DMS153 treated with DMSO at 0.1 percent for 48 hours (cell line): ENCODE data around the gene PPM1H.
A peak's percentile ranks its signal among the peaks of the same experiment; 100 is the strongest.

Source experiments
- DNase-seq: peaks from one replicate; lab custom pipeline; 2025; ENCODE audit not compliant: unreplicated experiment; lab: John Stamatoyannopoulos, UW

PPM1H gene

GRCh38 chr12:62801796-62802195 is 133.2 kb downstream of the PPM1H start:
- DNase-seq: no peak

- no peak for DNase-seq
Measured at GRCh38 chr12:62800707-62801400, 134.1 kb downstream of the PPM1H start.

DNA sequence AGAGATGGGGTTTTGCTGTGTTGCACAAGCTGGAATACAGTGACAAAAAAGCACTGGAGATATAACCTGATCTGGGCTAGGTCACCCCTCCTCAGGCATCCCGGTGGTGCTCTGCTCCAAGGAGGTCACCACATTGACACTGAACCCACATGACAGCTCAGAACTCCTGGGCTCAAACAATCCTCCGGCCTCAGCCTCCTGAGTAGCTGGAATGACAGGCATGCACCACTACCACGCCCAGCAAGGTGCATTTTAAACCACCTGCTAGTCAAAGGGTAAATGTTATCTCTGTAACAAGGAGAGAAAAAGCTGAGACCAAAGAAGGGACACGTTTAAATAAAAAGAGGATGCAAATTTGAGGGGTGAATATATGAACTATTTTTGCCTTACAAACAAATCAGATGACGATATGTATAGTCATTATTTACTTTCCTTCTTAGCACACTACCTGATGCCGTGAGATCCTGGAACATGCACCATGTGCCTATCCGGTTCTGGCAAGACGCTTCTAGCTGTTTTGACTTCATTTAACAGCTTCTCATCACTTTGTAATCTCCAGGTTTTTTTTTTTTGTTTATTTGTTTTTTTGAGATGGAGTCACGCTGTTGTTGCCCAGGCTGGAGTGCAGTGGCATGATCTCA is 135.1 kb downstream of the PPM1H start:
- DNase-seq: no peak

GRCh38 chr12:62799126-62799736 is 135.7 kb downstream of the PPM1H start:
- peak; percentile 45 for DNase-seq

GRCh38 chr12:62794218-62794583 is 140.7 kb downstream of the PPM1H start:
- DNase-seq: no peak

- DNase-seq: peak; percentile 50
Measured at GRCh38 chr12:62793256-62794217, 141.4 kb downstream of the PPM1H start.

- no peak for DNase-seq
Measured at GRCh38 chr12:62792236-62792870, 142.6 kb downstream of the PPM1H start.

GRCh38 chr12:62789851-62790250 is 145.1 kb downstream of the PPM1H start:
- no peak for DNase-seq

GRCh38 chr12:62787611-62788010 is 147.3 kb downstream of the PPM1H start:
- DNase-seq: no peak

DNA sequence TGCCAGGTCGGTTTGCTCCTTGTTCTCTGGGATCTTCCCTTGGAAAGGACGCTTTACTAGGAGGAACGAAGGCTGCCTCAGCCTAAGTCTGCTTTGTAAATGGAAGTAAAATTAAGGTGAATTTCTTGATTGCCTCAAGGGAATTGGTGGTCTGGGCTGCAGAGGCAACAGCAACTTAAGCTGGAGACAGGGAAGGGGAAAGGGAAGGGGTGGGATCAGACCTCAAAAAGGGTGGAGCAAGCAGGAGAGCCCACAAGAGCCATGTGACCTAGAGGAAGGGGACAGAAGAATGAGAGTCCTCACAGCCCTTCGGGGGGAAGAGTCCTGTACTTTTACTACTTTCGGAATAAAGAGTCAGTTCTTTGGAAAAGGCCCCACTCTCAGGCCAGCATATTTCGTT is 147.9 kb downstream of the PPM1H start:
- no peak for DNase-seq

DNA sequence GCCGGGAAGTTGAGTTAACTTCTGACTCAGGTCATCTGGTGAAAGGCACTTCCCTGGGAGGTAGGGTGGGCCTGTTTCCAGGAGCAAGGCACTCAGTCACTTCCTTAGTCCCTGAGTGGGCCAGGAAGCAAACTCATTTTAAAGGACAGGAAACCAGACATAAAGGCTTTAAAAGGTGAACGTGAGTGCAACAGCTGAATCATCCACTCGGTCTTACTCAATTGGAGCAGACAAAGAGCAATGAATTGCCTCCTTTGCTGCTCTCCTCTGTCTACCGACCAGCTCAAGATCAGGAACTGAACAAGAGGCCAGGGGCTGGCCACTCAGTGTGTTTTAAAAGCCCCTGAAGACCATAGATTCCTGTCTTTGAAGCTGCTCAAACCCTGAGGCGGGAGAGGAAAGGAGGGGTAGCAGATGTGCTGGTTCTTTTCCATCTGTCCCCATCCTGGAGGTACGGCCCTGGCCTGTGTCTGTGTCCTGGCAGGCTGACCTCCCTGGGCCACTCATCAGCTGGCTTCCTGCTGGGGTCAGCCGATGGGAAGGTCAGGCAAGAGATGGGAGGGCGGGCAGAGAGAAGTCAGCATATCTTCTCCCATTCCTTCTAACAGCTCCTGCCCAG is 148.9 kb downstream of the PPM1H start:
- DNase-seq: peak; percentile 40

- DNase-seq: no peak
Measured at GRCh38 chr12:62784576-62784975, 150.4 kb downstream of the PPM1H start.

GRCh38 chr12:62783881-62784280 is 151.1 kb downstream of the PPM1H start:
- no peak for DNase-seq

DNA sequence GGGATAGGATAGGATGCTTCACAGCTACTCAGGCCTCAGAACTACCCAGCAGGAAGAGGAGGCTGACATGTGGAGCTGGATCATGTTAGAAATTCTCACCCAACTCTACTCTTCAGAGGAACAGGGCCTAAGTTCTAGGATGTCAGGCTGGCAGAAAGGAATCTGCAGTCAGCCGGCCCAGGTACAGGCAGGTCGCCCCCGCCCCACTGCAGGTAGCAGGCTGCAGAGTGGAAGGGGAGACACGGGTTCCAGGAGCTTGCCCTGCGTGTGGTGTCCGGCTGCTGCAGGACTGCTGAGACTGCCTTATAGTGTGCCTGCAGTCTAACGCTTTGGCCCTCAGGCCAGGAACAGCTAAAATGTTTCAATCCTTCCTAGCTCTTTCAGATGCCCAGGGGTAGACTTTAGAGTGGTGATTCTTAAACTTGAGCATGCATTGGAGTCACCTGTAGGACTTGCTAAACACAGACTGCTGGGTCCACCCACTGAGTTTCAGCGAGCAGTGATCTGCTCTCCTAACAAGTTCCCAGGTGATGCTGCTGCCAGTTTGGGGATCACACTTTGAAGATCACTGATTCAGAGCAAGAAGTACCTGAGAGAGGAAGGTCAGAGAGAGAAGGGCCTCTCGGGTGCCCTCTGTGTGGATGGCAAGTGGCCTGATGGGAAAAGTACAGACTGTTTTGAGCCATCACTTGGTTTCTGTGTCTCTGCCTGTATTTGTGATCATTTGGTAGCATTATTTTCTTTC is 153.6 kb downstream of the PPM1H start:
- DNase-seq: no peak

DNA sequence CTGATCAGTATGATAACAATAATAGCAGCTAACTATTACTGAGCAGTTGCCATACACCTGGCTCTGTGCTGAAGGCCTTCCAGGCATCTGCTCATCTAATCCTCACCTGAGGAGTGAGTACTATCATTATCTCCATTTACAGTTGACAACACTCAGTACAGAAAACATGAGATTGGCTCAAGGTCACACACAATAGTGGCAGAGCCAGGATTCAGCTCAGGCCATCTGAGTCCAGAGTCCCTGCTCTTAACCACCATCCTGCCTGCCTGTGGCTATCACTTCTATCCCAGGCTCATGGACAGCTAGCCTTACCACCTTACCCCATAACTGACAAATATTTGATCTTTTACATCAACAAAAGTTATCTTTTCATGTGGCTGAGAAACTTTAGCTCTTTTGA is 155.5 kb downstream of the PPM1H start:
- no peak for DNase-seq

DNA sequence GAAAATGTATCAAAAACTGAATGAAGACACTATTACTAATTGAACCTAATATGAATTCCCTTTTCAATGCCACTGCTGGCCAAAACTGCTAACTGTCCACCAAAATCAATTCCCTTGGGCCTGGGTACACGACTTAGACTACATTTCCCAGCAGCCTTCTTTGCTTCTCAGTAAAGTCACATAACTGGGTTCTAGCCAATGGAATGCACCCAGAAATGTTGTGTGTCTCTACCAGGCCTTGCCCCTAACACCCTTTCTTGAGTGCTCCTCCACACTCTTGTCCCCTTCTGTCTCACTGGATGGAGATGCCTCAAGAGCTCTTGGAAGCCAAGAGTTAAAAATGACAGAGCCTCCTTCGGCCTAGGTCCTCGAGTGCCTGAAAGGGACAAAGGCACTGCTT is 156.8 kb downstream of the PPM1H start:
- DNase-seq: no peak

GRCh38 chr12:62776997-62777396 is 158.0 kb downstream of the PPM1H start:
- no peak for DNase-seq

DNA sequence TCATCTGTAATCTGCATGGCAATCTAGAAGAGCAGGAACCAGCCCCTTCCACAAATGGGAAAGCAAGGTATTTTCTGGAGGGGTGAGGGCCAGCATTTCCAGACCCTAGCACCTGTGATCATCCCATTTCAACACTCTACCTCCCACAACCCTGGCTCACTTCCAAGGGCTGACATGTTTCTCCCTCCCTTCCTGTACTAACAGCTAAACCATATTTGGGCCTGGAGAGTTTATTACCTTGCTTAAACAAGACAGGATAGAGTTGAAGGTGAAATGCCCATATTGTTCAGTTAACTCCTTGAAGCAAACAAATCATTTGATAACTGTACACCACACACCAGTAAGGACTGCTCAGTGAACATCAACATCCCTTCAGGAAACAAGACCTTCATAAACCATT is 158.4 kb downstream of the PPM1H start:
- DNase-seq: no peak

DNA sequence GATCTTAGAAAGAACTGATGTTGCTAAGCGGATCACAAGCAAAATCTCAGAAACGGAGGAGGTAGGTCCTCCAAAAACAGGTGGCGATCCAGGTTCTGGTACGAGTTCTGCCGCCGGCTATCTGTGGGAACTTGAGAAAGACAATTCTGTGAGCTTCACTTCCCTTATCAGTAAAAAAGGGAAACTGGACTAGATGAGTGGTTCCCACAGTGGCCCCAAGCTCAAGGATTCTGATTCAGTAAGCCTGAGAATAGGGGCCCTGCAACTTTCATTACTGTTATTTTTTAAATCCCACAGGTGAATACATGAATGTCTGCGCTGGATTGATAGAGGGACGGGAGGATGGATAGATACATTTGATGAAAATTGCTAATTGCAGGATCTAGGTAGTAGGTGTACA is 160.2 kb downstream of the PPM1H start:
- no peak for DNase-seq
